GM21515 (cell line): ENCODE results near the gene YY1.

ENCODE experiments used
- ATAC-seq: cut with Tn5 transposase; IDR thresholded peaks from one replicate; pipeline ENCODE4 v1.9.1; 2021; ENCODE audit not compliant: unreplicated experiment

Gene YY1

GRCh38 chr14:100330388-100330931, 91.5 kb downstream of the YY1 start:
- ATAC-seq, result no peak

GRCh38 chr14:100332071-100332639, 93.2 kb downstream of the YY1 start:
- no peak for ATAC-seq
